Liver (tissue), 9 donors: ENCODE measurements around the gene THAP8. TPM values are rescaled to one million over a fixed set of nuclear protein-coding genes. Genes with fewer than 3 reads are reported as not detected.

Experiments used
- DNase-seq: peaks from one replicate; pipeline ENCODE4 v3.0.0-alpha.2; 2017; ENCODE audit warnings: low spot score
- H3K27ac ChIP-seq, 2 donors: one replicate each; pipeline ENCODE4 v1.7.0; 2013; ENCODE audit warnings: inconsistent platforms in 2 of 2, low read length in 2 of 2, control low read depth in 1 of 2, low read depth in 1 of 2, mild to moderate bottlenecking in 1 of 2
- H3K27me3 ChIP-seq, 4 donors: one replicate each; pipeline versions ENCODE4 v1.6.1 to v1.7.0; 2013; ENCODE audit warnings: low read length in 3 of 4, inconsistent platforms in 1 of 4, mild to moderate bottlenecking in 1 of 4, moderate library complexity in 1 of 4; ENCODE audit not compliant: control insufficient read depth in 4 of 4, insufficient read depth in 4 of 4
- H3K36me3 ChIP-seq, 4 donors: one replicate each; pipeline versions ENCODE4 v1.6.1 to v1.7.0; 2013; ENCODE audit warnings: low read length in 3 of 4, mild to moderate bottlenecking in 3 of 4, low read depth in 1 of 4, moderate library complexity in 1 of 4; ENCODE audit not compliant: control insufficient read depth in 4 of 4, insufficient read depth in 3 of 4
- H3K4me1 ChIP-seq, 4 donors: one replicate each; pipeline versions ENCODE4 v1.6.1 to v1.7.0; 2013; ENCODE audit warnings: low read length in 3 of 4, mild to moderate bottlenecking in 3 of 4, moderate library complexity in 1 of 4; ENCODE audit not compliant: control insufficient read depth in 4 of 4, insufficient read depth in 4 of 4
- H3K4me3 ChIP-seq, 3 donors: one replicate each; pipeline versions ENCODE4 v1.6.1 to v1.7.0; 2013; ENCODE audit warnings: low read length in 3 of 3, control low read depth in 1 of 3, low read depth in 1 of 3, mild to moderate bottlenecking in 1 of 3
- H3K9ac ChIP-seq, 2 donors: one replicate each; pipeline ENCODE4 v1.7.0; 2013; ENCODE audit warnings: low read length in 2 of 2, mild to moderate bottlenecking in 2 of 2, moderate library complexity in 2 of 2, control low read depth in 1 of 2, low read depth in 1 of 2
- H3K9me3 ChIP-seq, 4 donors: one replicate each; pipeline versions ENCODE4 v1.6.1 to v1.7.0; 2013; ENCODE audit warnings: low read length in 3 of 4; ENCODE audit not compliant: control insufficient read depth in 4 of 4
- EGR1 ChIP-seq, 2 donors: IDR thresholded peaks; 2 replicates each; pipeline ENCODE4 v1.6.1; 2016 to 2018; ENCODE audit warnings: antibody characterized with exemption in 2 of 2, low read depth in 2 of 2
- FOXA1 ChIP-seq: IDR thresholded peaks from 2 replicates; pipeline ENCODE4 v1.6.1; 2016; ENCODE audit warnings: antibody characterized with exemption
- FOXA2 ChIP-seq: IDR thresholded peaks from 2 replicates; pipeline ENCODE4 v1.6.1; 2016; ENCODE audit warnings: antibody characterized with exemption
- GABPA ChIP-seq, 2 donors: IDR thresholded peaks in 1 of 2; conservative IDR thresholded peaks in 1 of 2; 2 replicates each; pipeline ENCODE4 v1.6.1; 2016; ENCODE audit warnings: antibody characterized with exemption in 2 of 2, mild to moderate bottlenecking in 1 of 2, moderate library complexity in 1 of 2
- HNF4A ChIP-seq, 2 donors: conservative IDR thresholded peaks; 2 replicates each; pipeline ENCODE4 v1.6.1; 2016; ENCODE audit warnings: antibody characterized with exemption in 2 of 2, mild to moderate bottlenecking in 2 of 2
- HNF4G ChIP-seq: IDR thresholded peaks from 2 replicates; pipeline ENCODE4 v1.6.1; 2016; ENCODE audit warnings: antibody characterized with exemption
- JUND ChIP-seq, 2 donors: IDR thresholded peaks; 2 replicates each; pipeline ENCODE4 v1.6.1; 2016; ENCODE audit warnings: antibody characterized with exemption in 2 of 2
- NR2F2 ChIP-seq: IDR thresholded peaks from 2 replicates; pipeline ENCODE4 v1.6.1; 2016; ENCODE audit warnings: antibody characterized with exemption
- RAD21 ChIP-seq, 2 donors: IDR thresholded peaks; 2 replicates each; pipeline ENCODE4 v1.6.1; 2016; ENCODE audit warnings: antibody characterized with exemption in 2 of 2, mild to moderate bottlenecking in 2 of 2
- RXRA ChIP-seq, 2 donors: IDR thresholded peaks; 2 replicates each; pipeline ENCODE4 v1.6.1; 2017 to 2018; ENCODE audit warnings: antibody characterized with exemption in 2 of 2, mild to moderate bottlenecking in 1 of 2
- SP1 ChIP-seq: IDR thresholded peaks from 2 replicates; pipeline ENCODE4 v1.6.1; 2018; ENCODE audit warnings: antibody characterized with exemption, mild to moderate bottlenecking
- TAF1 ChIP-seq: conservative IDR thresholded peaks from 2 replicates; pipeline ENCODE4 v1.6.1; 2016; ENCODE audit warnings: antibody characterized with exemption, mild to moderate bottlenecking
- YY1 ChIP-seq: IDR thresholded peaks from 2 replicates; pipeline ENCODE4 v1.6.1; 2016; ENCODE audit warnings: antibody characterized with exemption, mild to moderate bottlenecking
- WGBS: extraction: QIAGEN DNeasy Blood & Tissue Kit; methylation state at CpG from one replicate; pipeline ENCODE4 v1.1.7; 2013; 5-methylcytosine and 5-hydroxymethylcytosine counted together
- polyA plus RNA-seq, 2 donors: library from polyadenylated mRNA; stranded (reverse) in 1 of 2; unstranded in 1 of 2; fragments of 200-250 nt in 1 of 2; fragments of >200 nt in 1 of 2; fragmentation: Nextera tagmentation in 1 of 2; extraction: Ambion mirVana in 1 of 2; gene quantifications; one replicate each; pipeline versions ENCODE4 v1.2.1 to v1.2.3, GENCODE V29; 2013 to 2015
- total RNA-seq, 2 donors: library from RNA; depleted of rRNA; stranded (reverse); fragments of >200 nt; gene quantifications; one replicate each; pipeline ENCODE4 v1.2.3, GENCODE V29; 2014
- TF ChIP-seq, protein P1 (sequence below): IDR thresholded peaks from 2 replicates; pipeline ENCODE4 v1.6.1; 2016; ENCODE audit warnings: antibody characterized with exemption
- TF ChIP-seq, protein P2 (sequence below): fragments of 150-350 bp; IDR thresholded peaks from 2 replicates; pipeline ENCODE4 v1.5.1; 2017; ENCODE audit warnings: improper control_type of control experiment, low read depth, low read length; ENCODE audit not compliant: missing input control
- TF ChIP-seq, protein P3 (sequence below): IDR thresholded peaks from 2 replicates; pipeline ENCODE4 v1.6.1; 2016; ENCODE audit warnings: antibody characterized with exemption
- TF ChIP-seq, protein P4 (sequence below): IDR thresholded peaks from 2 replicates; pipeline ENCODE4 v1.6.1; 2016; ENCODE audit warnings: antibody characterized with exemption, mild to moderate bottlenecking
- TF ChIP-seq, protein P5 (sequence below): IDR thresholded peaks from 2 replicates; pipeline ENCODE4 v1.6.1; 2016; ENCODE audit warnings: antibody characterized with exemption
- donor health status: healthy.
- donor health status: healthy.
- donor health status: healthy.
- donor health status: healthy.
- donor health status: healthy.

Gene THAP8
- total and polyA plus RNA-seq, 4 donors = 1.8 to 4.4 (median 3.3) TPM

DNA sequence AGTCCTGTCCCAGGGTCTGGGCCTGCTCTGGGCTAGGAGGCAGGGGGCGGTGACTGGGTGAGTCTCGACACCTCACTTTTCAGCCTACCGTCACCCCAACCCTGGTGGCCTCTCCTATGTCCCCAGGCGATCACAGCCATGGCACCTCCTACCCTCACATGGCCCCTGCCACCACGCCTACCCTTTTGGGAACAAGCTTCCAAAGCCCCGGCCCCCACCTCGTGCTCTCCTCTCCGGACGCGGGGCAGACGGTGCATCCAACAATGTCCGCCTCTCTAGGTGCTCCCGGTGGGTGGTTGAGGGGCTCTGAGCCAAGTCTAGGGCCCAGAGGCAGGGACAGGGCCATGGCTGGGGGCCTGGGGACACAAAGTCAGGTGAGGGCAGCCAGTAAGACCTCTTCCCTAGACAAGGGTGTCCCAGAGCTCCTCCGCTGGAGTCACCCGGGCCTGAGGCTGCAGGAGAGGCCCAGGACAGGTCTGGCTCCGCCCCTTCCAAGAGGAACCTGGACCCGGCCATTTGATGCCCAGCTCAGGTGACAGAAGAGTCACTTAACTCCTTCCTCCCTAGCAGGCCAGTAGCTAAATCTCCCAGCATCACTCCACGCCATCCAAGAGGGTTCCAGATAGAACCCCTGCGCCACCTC lies 45.6 kb downstream of the THAP8 start, which contains the start of gene SYNE4:
SYNE4 (minus strand) TSS at position 478 of the 643 bp plus-strand sequence; CDS start at position 346, 132 bp downstream.
- H3K9ac ChIP-seq = peak within 1 kb of the TSS in 1 of 2 donors; percentile 6

More for the DNA sequence above, 45.6 kb downstream of the THAP8 start, which contains the start of gene SYNE4:
- 28% methylated on average over 19 of the region's 19 CpGs for whole genome bisulfite sequencing
- Histone ChIP-seq H3K4me1 (peaks cover 11 to 35% (median 25%) of the 10 kb centered on the region in 4 donors), H3K4me3 (peak within 1 kb of the TSS; percentile 0 to 53 (median 44)), H3K27ac (peak within 1 kb of the TSS; percentile 10 to 69), H3K36me3 (peaks cover 0 to under 1% (median 0%) of the 10 kb centered on the region in 4 donors), H3K9me3 (no peaks in the 10 kb centered on the region), H3K27me3 (no peaks in the 10 kb centered on the region)
- peak; percentile 54 for DNase-seq
- TF ChIP-seq FOXA2 (no peak), EGR1 (IDR thresholded peaks at IDR 0.05; ENCODE audit: low read depth in 2 of 2) (no peak), RXRA (IDR thresholded peaks at IDR 0.05) (peak in 1 of 2 donors; percentile 33), TAF1 (no peak), SP1 (peak; percentile 65), FOXA1 (no peak), GABPA (IDR thresholded peaks at IDR 0.05 in 1 of 2, conservative IDR thresholded peaks at IDR 0.05 in 1 of 2) (no peak), YY1 (peak; percentile 84), HNF4G (no peak), RAD21 (IDR thresholded peaks at IDR 0.05) (no peak), JUND (IDR thresholded peaks at IDR 0.05) (peak in 1 of 2 donors; percentile 8), NR2F2 (no peak), HNF4A (conservative IDR thresholded peaks at IDR 0.05) (peak; percentile 61 to 65)
- TF ChIP-seq, protein P1, sequence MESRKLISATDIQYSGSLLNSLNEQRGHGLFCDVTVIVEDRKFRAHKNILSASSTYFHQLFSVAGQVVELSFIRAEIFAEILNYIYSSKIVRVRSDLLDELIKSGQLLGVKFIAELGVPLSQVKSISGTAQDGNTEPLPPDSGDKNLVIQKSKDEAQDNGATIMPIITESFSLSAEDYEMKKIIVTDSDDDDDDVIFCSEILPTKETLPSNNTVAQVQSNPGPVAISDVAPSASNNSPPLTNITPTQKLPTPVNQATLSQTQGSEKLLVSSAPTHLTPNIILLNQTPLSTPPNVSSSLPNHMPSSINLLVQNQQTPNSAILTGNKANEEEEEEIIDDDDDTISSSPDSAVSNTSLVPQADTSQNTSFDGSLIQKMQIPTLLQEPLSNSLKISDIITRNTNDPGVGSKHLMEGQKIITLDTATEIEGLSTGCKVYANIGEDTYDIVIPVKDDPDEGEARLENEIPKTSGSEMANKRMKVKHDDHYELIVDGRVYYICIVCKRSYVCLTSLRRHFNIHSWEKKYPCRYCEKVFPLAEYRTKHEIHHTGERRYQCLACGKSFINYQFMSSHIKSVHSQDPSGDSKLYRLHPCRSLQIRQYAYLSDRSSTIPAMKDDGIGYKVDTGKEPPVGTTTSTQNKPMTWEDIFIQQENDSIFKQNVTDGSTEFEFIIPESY = no peak
- TF ChIP-seq, protein P2, sequence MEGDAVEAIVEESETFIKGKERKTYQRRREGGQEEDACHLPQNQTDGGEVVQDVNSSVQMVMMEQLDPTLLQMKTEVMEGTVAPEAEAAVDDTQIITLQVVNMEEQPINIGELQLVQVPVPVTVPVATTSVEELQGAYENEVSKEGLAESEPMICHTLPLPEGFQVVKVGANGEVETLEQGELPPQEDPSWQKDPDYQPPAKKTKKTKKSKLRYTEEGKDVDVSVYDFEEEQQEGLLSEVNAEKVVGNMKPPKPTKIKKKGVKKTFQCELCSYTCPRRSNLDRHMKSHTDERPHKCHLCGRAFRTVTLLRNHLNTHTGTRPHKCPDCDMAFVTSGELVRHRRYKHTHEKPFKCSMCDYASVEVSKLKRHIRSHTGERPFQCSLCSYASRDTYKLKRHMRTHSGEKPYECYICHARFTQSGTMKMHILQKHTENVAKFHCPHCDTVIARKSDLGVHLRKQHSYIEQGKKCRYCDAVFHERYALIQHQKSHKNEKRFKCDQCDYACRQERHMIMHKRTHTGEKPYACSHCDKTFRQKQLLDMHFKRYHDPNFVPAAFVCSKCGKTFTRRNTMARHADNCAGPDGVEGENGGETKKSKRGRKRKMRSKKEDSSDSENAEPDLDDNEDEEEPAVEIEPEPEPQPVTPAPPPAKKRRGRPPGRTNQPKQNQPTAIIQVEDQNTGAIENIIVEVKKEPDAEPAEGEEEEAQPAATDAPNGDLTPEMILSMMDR = no peak
- TF ChIP-seq, protein P3, sequence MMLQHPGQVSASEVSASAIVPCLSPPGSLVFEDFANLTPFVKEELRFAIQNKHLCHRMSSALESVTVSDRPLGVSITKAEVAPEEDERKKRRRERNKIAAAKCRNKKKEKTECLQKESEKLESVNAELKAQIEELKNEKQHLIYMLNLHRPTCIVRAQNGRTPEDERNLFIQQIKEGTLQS = no peak
- TF ChIP-seq, protein P4, sequence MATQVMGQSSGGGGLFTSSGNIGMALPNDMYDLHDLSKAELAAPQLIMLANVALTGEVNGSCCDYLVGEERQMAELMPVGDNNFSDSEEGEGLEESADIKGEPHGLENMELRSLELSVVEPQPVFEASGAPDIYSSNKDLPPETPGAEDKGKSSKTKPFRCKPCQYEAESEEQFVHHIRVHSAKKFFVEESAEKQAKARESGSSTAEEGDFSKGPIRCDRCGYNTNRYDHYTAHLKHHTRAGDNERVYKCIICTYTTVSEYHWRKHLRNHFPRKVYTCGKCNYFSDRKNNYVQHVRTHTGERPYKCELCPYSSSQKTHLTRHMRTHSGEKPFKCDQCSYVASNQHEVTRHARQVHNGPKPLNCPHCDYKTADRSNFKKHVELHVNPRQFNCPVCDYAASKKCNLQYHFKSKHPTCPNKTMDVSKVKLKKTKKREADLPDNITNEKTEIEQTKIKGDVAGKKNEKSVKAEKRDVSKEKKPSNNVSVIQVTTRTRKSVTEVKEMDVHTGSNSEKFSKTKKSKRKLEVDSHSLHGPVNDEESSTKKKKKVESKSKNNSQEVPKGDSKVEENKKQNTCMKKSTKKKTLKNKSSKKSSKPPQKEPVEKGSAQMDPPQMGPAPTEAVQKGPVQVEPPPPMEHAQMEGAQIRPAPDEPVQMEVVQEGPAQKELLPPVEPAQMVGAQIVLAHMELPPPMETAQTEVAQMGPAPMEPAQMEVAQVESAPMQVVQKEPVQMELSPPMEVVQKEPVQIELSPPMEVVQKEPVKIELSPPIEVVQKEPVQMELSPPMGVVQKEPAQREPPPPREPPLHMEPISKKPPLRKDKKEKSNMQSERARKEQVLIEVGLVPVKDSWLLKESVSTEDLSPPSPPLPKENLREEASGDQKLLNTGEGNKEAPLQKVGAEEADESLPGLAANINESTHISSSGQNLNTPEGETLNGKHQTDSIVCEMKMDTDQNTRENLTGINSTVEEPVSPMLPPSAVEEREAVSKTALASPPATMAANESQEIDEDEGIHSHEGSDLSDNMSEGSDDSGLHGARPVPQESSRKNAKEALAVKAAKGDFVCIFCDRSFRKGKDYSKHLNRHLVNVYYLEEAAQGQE = peak; percentile 50
- TF ChIP-seq, protein P5, sequence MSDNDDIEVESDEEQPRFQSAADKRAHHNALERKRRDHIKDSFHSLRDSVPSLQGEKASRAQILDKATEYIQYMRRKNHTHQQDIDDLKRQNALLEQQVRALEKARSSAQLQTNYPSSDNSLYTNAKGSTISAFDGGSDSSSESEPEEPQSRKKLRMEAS = peak; percentile 28
